Measurements from ENCODE around the gene OPTN. TPM values are rescaled to one million over a fixed set of nuclear protein-coding genes. Genes with fewer than 3 reads are reported as not detected.

The OPTN gene
- total RNA-seq, 2 experiments from 2014 or later, result 86.8 to 99.6 TPM

- H3K27me3 Mint-ChIP-seq, result peaks cover 42% of the 10 kb centered on the region
- intact Hi-C loops (cut with DNase I, micrococcal nuclease), result no loop called here
- POLR2A ChIA-PET, result no interaction called here
Observed at GRCh38 chr10:13074563-13075451, 25.2 kb upstream of the OPTN start.

GRCh38 chr10:13078912-13079775, 20.8 kb upstream of the OPTN start:
- Mint-ChIP-seq H3K27me3 (peaks cover 29% of the 10 kb centered on the region), H3K36me3 (ENCODE audit: low read depth) (no peaks in the 10 kb centered on the region), H3K4me3 (no peak overlapping the region), H3K9me3 (peaks cover 18% of the 10 kb centered on the region), H3K27ac (no peak overlapping the region), H3K4me1 (ENCODE audit: low read depth) (no peaks in the 10 kb centered on the region)
- H3K36me3 ChIP-seq (ENCODE audit: insufficient read depth, low read length), result no peaks in the 10 kb centered on the region
- intact Hi-C loops (cut with DNase I, micrococcal nuclease), result no loop called here
- TF ChIP-seq CTCF (IDR thresholded peaks at IDR 0.05), result no peak
- H3K27me3 ChIP-seq (ENCODE audit: control insufficient read depth in 1 of 2, insufficient read depth in 2 of 2, low read length in 2 of 2), result peaks cover 16 to 24% of the 10 kb centered on the region in 2 experiments
- H3K4me3 ChIP-seq (ENCODE audit: low read length), result no peak overlapping the region
- CTCF ChIA-PET, result no interaction called here
- no peaks in the 10 kb centered on the region for H3K4me1 ChIP-seq (ENCODE audit: insufficient read depth, low read length)
- peaks cover 27 to 38% of the 10 kb centered on the region in 2 experiments for H3K9me3 ChIP-seq (ENCODE audit: control insufficient read depth in 1 of 2, insufficient read depth in 1 of 2, low read length in 2 of 2)
- ATAC-seq (ENCODE audit: poor library complexity) (no peak), DNase-seq (no peak)
- POLR2A ChIA-PET, result no interaction called here
- no peak overlapping the region for H3K27ac ChIP-seq (ENCODE audit: low read depth in 1 of 2, low read length in 2 of 2)

More at GRCh38 chr10:13074563-13075451, 25.2 kb upstream of the OPTN start:
- H3K27ac Mint-ChIP-seq, result no peak overlapping the region
- H3K9me3 Mint-ChIP-seq, result peaks cover 3% of the 10 kb centered on the region
- H3K9me3 ChIP-seq (ENCODE audit: control insufficient read depth in 1 of 2, insufficient read depth in 1 of 2, low read length in 2 of 2), result peaks cover 9% of the 10 kb centered on the region in 2 experiments
- no peaks in the 10 kb centered on the region for H3K36me3 ChIP-seq (ENCODE audit: insufficient read depth, low read length)
- H3K4me1 ChIP-seq (ENCODE audit: insufficient read depth, low read length), result no peaks in the 10 kb centered on the region
- CTCF ChIA-PET, result no interaction called here
- peak; percentile 70 for TF ChIP-seq CTCF (IDR thresholded peaks at IDR 0.05)
- DNase-seq, result peak in 13 of 14 experiments; percentile 16 to 63 (median 28)
- H3K4me3 ChIP-seq (ENCODE audit: low read length), result no peak overlapping the region
- H3K27ac ChIP-seq (ENCODE audit: low read depth in 1 of 2, low read length in 2 of 2), result no peak overlapping the region
- no peak overlapping the region for H3K4me3 Mint-ChIP-seq
- H3K27me3 ChIP-seq (ENCODE audit: control insufficient read depth in 1 of 2, insufficient read depth in 2 of 2, low read length in 2 of 2), result peaks cover 16 to 24% of the 10 kb centered on the region in 2 experiments
- H3K36me3 Mint-ChIP-seq (ENCODE audit: low read depth), result no peaks in the 10 kb centered on the region
- H3K4me1 Mint-ChIP-seq (ENCODE audit: low read depth), result no peaks in the 10 kb centered on the region
- ATAC-seq (ENCODE audit: poor library complexity), result peak; percentile 37

GRCh38 chr10:13079776-13080050, 20.2 kb upstream of the OPTN start:
- CTCF ChIA-PET, result no interaction called here
- H3K9me3 ChIP-seq (ENCODE audit: control insufficient read depth in 1 of 2, insufficient read depth in 1 of 2, low read length in 2 of 2), result peaks cover 33 to 43% of the 10 kb centered on the region in 2 experiments
- no peak overlapping the region for H3K4me3 ChIP-seq (ENCODE audit: low read length)
- Mint-ChIP-seq H3K9me3 (peaks cover 20% of the 10 kb centered on the region), H3K27me3 (peaks cover 25% of the 10 kb centered on the region), H3K4me1 (ENCODE audit: low read depth) (no peaks in the 10 kb centered on the region), H3K27ac (no peak overlapping the region), H3K36me3 (ENCODE audit: low read depth) (no peaks in the 10 kb centered on the region), H3K4me3 (no peak overlapping the region)
- H3K4me1 ChIP-seq (ENCODE audit: insufficient read depth, low read length), result no peaks in the 10 kb centered on the region
- no peak for TF ChIP-seq CTCF (IDR thresholded peaks at IDR 0.05)
- no peak overlapping the region for H3K27ac ChIP-seq (ENCODE audit: low read depth in 1 of 2, low read length in 2 of 2)
- POLR2A ChIA-PET, result no interaction called here
- no peak for DNase-seq
- intact Hi-C loops (cut with DNase I, micrococcal nuclease), result no loop called here
- ATAC-seq (ENCODE audit: poor library complexity), result no peak
- H3K36me3 ChIP-seq (ENCODE audit: insufficient read depth, low read length), result no peaks in the 10 kb centered on the region
- H3K27me3 ChIP-seq (ENCODE audit: control insufficient read depth in 1 of 2, insufficient read depth in 2 of 2, low read length in 2 of 2), result peaks cover 15 to 19% of the 10 kb centered on the region in 2 experiments

All from CD4-positive, alpha-beta T cell (primary cell).